SK-N-SH (cell line): Measurements from ENCODE around the gene SYNPR. TPM values are rescaled to one million over a fixed set of nuclear protein-coding genes. Genes with fewer than 3 reads are reported as not detected.

Experiments
- CTCF ChIA-PET: fragments of 300-600, 350-600 bp; formaldehyde crosslinking; extraction: SDS; loops from one replicate; lab custom pipeline; 2021; lab: Yijun Ruan, JAX
- POLR2A ChIA-PET: fragments of 350-600 bp; sonication (Branson Sonifier 250); formaldehyde crosslinking; extraction: SDS; loops from one replicate; lab custom pipeline; 2020; ENCODE audit warnings: antibody characterized with exemption, inconsistent platforms; lab: Yijun Ruan, JAX
- DNase-seq: peaks from one replicate; pipeline ENCODE4 v3.0.0; 2012
- H2AFZ ChIP-seq: fragments of 200-600 bp; sonication (generic); 2 replicates; pipeline ENCODE4 v1.8.1; 2016; ENCODE audit warnings: antibody characterized with exemption, mild to moderate bottlenecking, low read depth
- H3F3A ChIP-seq: fragments of 200-600 bp; sonication (generic); replicated peaks from 2 replicates; pipeline ENCODE3; 2016; ENCODE audit warnings: antibody characterized with exemption, mild to moderate bottlenecking; ENCODE audit not compliant: insufficient read depth
- H3K27ac ChIP-seq, 2 experiments: fragments of 200-500 bp in 1 of 2; fragments of 200-600 bp in 1 of 2; sonication (Bioruptor generic) in 1 of 2; sonication (generic), shearing (Covaris generic) in 1 of 2; 2 replicates each; pipeline versions ENCODE4 v1.5.1 to v1.6.1; 2014 to 2016; ENCODE audit warnings: low read depth in 2 of 2, inconsistent platforms in 1 of 2, low read length in 1 of 2, mild to moderate bottlenecking in 1 of 2, mixed read lengths in 1 of 2
- H3K27me3 ChIP-seq: fragments of 200-600 bp; sonication (generic), shearing (Covaris generic); 2 replicates; pipeline ENCODE4 v1.6.1; 2016; ENCODE audit warnings: mixed run types; ENCODE audit not compliant: insufficient read depth
- H3K36me3 ChIP-seq, 2 experiments: fragments of 200-500 bp in 1 of 2; fragments of 200-600 bp in 1 of 2; sonication (Bioruptor generic) in 1 of 2; sonication (generic) in 1 of 2; replicated peaks in 1 of 2; 2 replicates each; pipeline versions ENCODE3 to v1.5.1; 2014 to 2016; ENCODE audit warnings: low read length in 1 of 2, mild to moderate bottlenecking in 1 of 2; ENCODE audit not compliant: insufficient read depth in 2 of 2, control insufficient read depth in 1 of 2
- H3K4me1 ChIP-seq, 2 experiments: fragments of 200-500 bp in 1 of 2; fragments of 200-600 bp in 1 of 2; sonication (Bioruptor generic) in 1 of 2; sonication (generic), shearing (Covaris generic) in 1 of 2; 2 replicates each; pipeline versions ENCODE4 v1.5.1 to v1.6.1; 2014 to 2016; ENCODE audit warnings: low read depth in 1 of 2, low read length in 1 of 2, mixed run types in 1 of 2; ENCODE audit not compliant: insufficient read depth in 2 of 2, control insufficient read depth in 1 of 2
- H3K4me2 ChIP-seq: fragments of 200-600 bp; sonication (generic), shearing (Covaris generic); 2 replicates; pipeline ENCODE4 v1.6.1; 2017; ENCODE audit warnings: mixed run types
- H3K4me3 ChIP-seq, 2 experiments: fragments of 200-500 bp in 1 of 2; fragments of 200-600 bp in 1 of 2; sonication (Bioruptor generic) in 1 of 2; sonication (generic), shearing (Covaris generic) in 1 of 2; 2 replicates each; pipeline versions ENCODE4 v1.5.1 to v1.8.1; 2014 to 2016; ENCODE audit warnings: low read depth in 2 of 2, inconsistent platforms in 1 of 2, low read length in 1 of 2, mild to moderate bottlenecking in 1 of 2, mixed read lengths in 1 of 2, moderate library complexity in 1 of 2
- H3K79me2 ChIP-seq: fragments of 200-600 bp; sonication (generic); 2 replicates; pipeline ENCODE4 v1.8.1; 2017; ENCODE audit warnings: mild to moderate bottlenecking; ENCODE audit not compliant: insufficient read depth
- H3K9ac ChIP-seq: fragments of 200-600 bp; sonication (generic); 2 replicates; pipeline ENCODE4 v1.6.1; 2017; ENCODE audit warnings: mixed run types
- H3K9me2 ChIP-seq: fragments of 200-600 bp; sonication (generic); 2 replicates; pipeline ENCODE4 v1.6.1; 2017; ENCODE audit warnings: mixed run types
- H3K9me3 ChIP-seq: fragments of 200-600 bp; sonication (generic); 2 replicates; pipeline ENCODE4 v1.6.1; 2017; ENCODE audit warnings: mixed run types, mild to moderate bottlenecking, moderate library complexity
- H4K20me1 ChIP-seq: fragments of 200-600 bp; sonication (generic); 2 replicates; pipeline ENCODE4 v1.6.1; 2017; ENCODE audit warnings: mild to moderate bottlenecking, mixed run types; ENCODE audit not compliant: insufficient read depth
- EP300 ChIP-seq, 2 experiments: IDR thresholded peaks; 2 replicates each; pipeline versions ENCODE4 v1.4.0 to v1.6.1; 2012; ENCODE audit warnings: borderline replicate concordance in 1 of 2, low read depth in 1 of 2, low read length in 1 of 2
- EZH2phosphoT487 ChIP-seq: fragments of 200-600 bp; sonication (generic); IDR thresholded peaks from 2 replicates; pipeline ENCODE4 v1.6.1; 2017; ENCODE audit warnings: low read depth, mixed run types, mild to moderate bottlenecking, antibody characterized with exemption, moderate library complexity, borderline replicate concordance
- FOXJ3 ChIP-seq: sonication (generic); formaldehyde crosslinking; IDR thresholded peaks from 2 replicates; pipeline ENCODE4 v1.5.1; 2020; ENCODE audit warnings: mild to moderate bottlenecking, missing genetic modification reagents
- FOXM1 ChIP-seq: IDR thresholded peaks from 2 replicates; pipeline ENCODE4 v1.4.0; 2012; ENCODE audit warnings: low read depth, mild to moderate bottlenecking
- GABPA ChIP-seq: IDR thresholded peaks from 2 replicates; pipeline ENCODE4 v1.4.0; 2012; ENCODE audit warnings: low read depth, mild to moderate bottlenecking
- IRF3 ChIP-seq: fragments of 150-350 bp; IDR thresholded peaks from 2 replicates; pipeline ENCODE4 v1.6.1; 2016; ENCODE audit warnings: mild to moderate bottlenecking, low read depth, low read length
- JUND ChIP-seq: IDR thresholded peaks from 2 replicates; pipeline ENCODE4 v1.4.0; 2012
- MAX ChIP-seq: IDR thresholded peaks from 2 replicates; pipeline ENCODE4 v1.4.0; 2012; ENCODE audit warnings: low read depth
- NFIC ChIP-seq: IDR thresholded peaks from 2 replicates; pipeline ENCODE4 v1.4.0; 2012; ENCODE audit warnings: borderline replicate concordance
- POLR2AphosphoS5 ChIP-seq: IDR thresholded peaks from 2 replicates; pipeline ENCODE4 v1.6.1; 2012; ENCODE audit warnings: low read depth, low read length
- RCOR1 ChIP-seq: fragments of 150-350 bp; IDR thresholded peaks from 2 replicates; pipeline ENCODE4 v1.6.1; 2017; ENCODE audit warnings: antibody characterized with exemption, low read length
- RXRA ChIP-seq: IDR thresholded peaks from 2 replicates; pipeline ENCODE4 v1.4.0; 2012; ENCODE audit warnings: low read depth, mild to moderate bottlenecking, borderline replicate concordance
- SMC3 ChIP-seq: IDR thresholded peaks from 2 replicates; pipeline ENCODE4 v1.6.1; 2012; ENCODE audit warnings: low read depth, low read length, improper control_type of control experiment
- TAF1 ChIP-seq: IDR thresholded peaks from 2 replicates; pipeline ENCODE4 v1.6.1; 2012; ENCODE audit warnings: low read depth, mild to moderate bottlenecking, low read length, moderate library complexity, borderline replicate concordance
- TCF12 ChIP-seq: IDR thresholded peaks from 2 replicates; pipeline ENCODE4 v1.4.0; 2012
- USF1 ChIP-seq: IDR thresholded peaks from 2 replicates; pipeline ENCODE4 v1.4.0; 2012; ENCODE audit warnings: low read depth, borderline replicate concordance
- USF2 ChIP-seq: fragments of 150-350 bp; IDR thresholded peaks from 2 replicates; pipeline ENCODE4 v1.6.1; 2017; ENCODE audit warnings: antibody characterized with exemption, low read length, low read depth, borderline replicate concordance
- ZBTB33 ChIP-seq: IDR thresholded peaks from 2 replicates; pipeline ENCODE4 v1.4.0; 2012; ENCODE audit warnings: low read depth, borderline replicate concordance
- polyA plus RNA-seq, 3 experiments: library from polyadenylated mRNA; depleted of rRNA; stranded (reverse); fragments of >200 nt; gene quantifications; 2 replicates each; pipeline ENCODE4 v1.2.3, GENCODE V29; 2012

Gene SYNPR
- polyA plus RNA-seq, 1 of the 3 experiments (the other 2 are of a cell fraction) = not detected

- Histone ChIP-seq H3K9me3 (no peaks in the 10 kb centered on the region), H3K79me2 (no peaks in the 10 kb centered on the region), H3K4me1 (no peaks in the 10 kb centered on the region), H3F3A (no peaks in the 10 kb centered on the region), H4K20me1 (no peaks in the 10 kb centered on the region), H2AFZ (no peak overlapping the region), H3K9ac (no peak overlapping the region), H3K27me3 (no peaks in the 10 kb centered on the region), H3K4me2 (no peak overlapping the region), H3K36me3 (no peaks in the 10 kb centered on the region), H3K9me2 (no peaks in the 10 kb centered on the region), H3K27ac (no peak overlapping the region), H3K4me3 (no peak overlapping the region)
- no peak for DNase-seq
- TF ChIP-seq USF1 = no peak
- TF ChIP-seq GABPA = no peak
- no peak for TF ChIP-seq ZBTB33
- no peak for TF ChIP-seq SMC3
- no peak for TF ChIP-seq RCOR1
- TF ChIP-seq EP300 (IDR thresholded peaks at IDR 0.05; ENCODE audit: borderline replicate concordance in 1 of 2, low read depth in 1 of 2, low read length in 1 of 2) = no peak
- TF ChIP-seq MAX = no peak
- TF ChIP-seq JUND = no peak
- TF ChIP-seq NFIC = no peak
- TF ChIP-seq EZH2phosphoT487 = no peak
- no peak for TF ChIP-seq TCF12
- TF ChIP-seq IRF3 = no peak
- no peak for TF ChIP-seq POLR2AphosphoS5
- TF ChIP-seq RXRA = no peak
- no peak for TF ChIP-seq FOXJ3 (CRISPR knock-in tag)
- TF ChIP-seq FOXM1 = no peak
- no peak for TF ChIP-seq TAF1
- no peak for TF ChIP-seq USF2
- CTCF ChIA-PET = interaction anchor here (0.9 to 1.5 kb wide), 3 partner anchors 16 to 407 kb away, joined by 3 read pairs; no protein-coding TSS in a partner anchor
- POLR2A ChIA-PET = no interaction called here
Measured at GRCh38 chr3:63413523-63413922, 135.4 kb downstream of the SYNPR start.
